ENCODE results near the gene ANO4.

Gene ANO4

DNA sequence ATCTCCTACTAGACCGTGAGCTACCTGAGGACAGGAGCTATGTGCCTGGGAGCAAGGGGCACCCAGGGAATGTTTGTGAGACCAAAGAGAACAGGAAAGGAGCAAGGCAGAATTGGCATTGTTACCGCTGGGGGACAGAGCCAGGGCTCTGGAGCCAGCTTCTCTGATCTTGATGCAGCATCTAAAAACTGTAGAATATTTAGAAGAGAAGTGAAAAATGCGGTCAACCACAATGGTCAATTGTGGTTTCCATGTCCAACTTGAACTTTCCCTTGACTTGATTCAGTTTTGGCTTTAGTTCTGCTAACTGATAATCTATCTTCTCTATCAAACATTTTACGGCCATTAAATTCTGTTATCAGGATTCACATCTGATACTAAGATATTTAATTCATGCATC is 201.2 kb downstream of the ANO4 start:
- TF ChIP-seq, protein P1, sequence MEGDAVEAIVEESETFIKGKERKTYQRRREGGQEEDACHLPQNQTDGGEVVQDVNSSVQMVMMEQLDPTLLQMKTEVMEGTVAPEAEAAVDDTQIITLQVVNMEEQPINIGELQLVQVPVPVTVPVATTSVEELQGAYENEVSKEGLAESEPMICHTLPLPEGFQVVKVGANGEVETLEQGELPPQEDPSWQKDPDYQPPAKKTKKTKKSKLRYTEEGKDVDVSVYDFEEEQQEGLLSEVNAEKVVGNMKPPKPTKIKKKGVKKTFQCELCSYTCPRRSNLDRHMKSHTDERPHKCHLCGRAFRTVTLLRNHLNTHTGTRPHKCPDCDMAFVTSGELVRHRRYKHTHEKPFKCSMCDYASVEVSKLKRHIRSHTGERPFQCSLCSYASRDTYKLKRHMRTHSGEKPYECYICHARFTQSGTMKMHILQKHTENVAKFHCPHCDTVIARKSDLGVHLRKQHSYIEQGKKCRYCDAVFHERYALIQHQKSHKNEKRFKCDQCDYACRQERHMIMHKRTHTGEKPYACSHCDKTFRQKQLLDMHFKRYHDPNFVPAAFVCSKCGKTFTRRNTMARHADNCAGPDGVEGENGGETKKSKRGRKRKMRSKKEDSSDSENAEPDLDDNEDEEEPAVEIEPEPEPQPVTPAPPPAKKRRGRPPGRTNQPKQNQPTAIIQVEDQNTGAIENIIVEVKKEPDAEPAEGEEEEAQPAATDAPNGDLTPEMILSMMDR (IDR thresholded peaks at IDR 0.05), result no peak
- no peaks in the 10 kb centered on the region for H3K36me3 ChIP-seq
- peaks cover 0 to 10% (median 0%) of the 10 kb centered on the region in 4 donors for H3K4me1 ChIP-seq
- no peaks in the 10 kb centered on the region for H3K27me3 ChIP-seq
- no peak for DNase-seq
- intact Hi-C loops (cut with DNase I; ENCODE audit: low total_unique reads), result no loop called here
- no peak overlapping the region for H3K4me3 ChIP-seq
- H3K27ac ChIP-seq, result no peak overlapping the region
- H3K9me3 ChIP-seq, result no peaks in the 10 kb centered on the region

DNA sequence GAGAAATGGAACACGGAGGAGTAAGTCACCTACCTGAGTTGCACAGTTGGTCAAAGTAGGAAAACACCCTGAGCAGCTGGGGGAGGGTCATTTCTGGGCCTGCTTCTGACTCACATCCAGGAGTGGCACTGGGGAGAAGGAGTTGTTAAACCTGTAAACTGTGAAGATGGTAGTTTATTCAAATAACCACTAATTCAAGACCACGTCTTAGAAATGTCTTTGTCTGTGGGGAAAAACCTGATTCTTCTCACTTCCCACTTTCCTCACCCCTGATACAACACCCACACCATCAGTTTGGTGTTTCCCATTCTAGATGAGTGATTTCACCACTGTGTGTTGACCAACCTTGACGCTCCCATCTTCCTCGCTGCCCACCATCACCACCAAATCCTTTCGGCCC is 207.1 kb downstream of the ANO4 start:
- no peak overlapping the region for H3K4me3 ChIP-seq
- TF ChIP-seq, protein P1 (IDR thresholded peaks at IDR 0.05), result no peak
- H3K27me3 ChIP-seq, result no peaks in the 10 kb centered on the region
- intact Hi-C loops (cut with DNase I; ENCODE audit: low total_unique reads), result no loop called here
- H3K27ac ChIP-seq, result no peak overlapping the region
- no peaks in the 10 kb centered on the region for H3K9me3 ChIP-seq
- H3K36me3 ChIP-seq, result no peaks in the 10 kb centered on the region
- no peak for DNase-seq
- H3K4me1 ChIP-seq, result no peaks in the 10 kb centered on the region

DNA sequence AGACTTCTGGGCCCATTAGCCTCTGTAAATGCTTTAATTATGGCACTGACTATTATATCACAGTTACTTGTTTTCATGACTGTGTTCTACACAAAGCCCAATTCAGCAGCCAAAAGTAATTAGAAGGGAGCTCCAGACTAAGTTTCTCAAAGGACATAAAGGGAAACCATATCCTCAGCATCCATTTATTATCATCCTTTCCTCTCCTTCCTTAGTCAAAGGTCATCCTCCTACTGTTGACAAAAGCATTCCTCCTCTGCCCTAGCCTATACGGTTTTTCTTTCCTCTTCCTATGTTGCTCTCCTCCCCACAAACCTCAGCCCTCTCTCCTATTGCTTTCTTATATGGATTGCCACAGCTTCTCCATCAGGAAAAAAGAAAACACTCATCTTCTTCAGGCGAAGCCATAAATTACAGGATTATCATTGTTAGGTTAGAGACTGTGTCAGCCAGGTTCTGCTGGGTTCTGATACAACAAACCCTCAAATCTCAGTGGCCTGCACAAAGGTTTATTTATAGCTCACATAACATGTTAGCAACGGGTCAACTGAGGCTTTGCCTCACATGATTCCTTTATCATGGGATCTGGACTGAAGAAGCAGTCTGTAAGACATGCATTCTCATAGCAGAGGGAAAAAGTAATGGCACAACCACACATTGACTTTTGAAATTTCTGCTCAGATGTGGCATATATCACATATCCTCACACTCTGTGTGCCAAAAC is 208.3 kb downstream of the ANO4 start:
- TF ChIP-seq, protein P1 (IDR thresholded peaks at IDR 0.05), result no peak
- intact Hi-C loops (cut with DNase I; ENCODE audit: low total_unique reads), result no loop called here

DNA sequence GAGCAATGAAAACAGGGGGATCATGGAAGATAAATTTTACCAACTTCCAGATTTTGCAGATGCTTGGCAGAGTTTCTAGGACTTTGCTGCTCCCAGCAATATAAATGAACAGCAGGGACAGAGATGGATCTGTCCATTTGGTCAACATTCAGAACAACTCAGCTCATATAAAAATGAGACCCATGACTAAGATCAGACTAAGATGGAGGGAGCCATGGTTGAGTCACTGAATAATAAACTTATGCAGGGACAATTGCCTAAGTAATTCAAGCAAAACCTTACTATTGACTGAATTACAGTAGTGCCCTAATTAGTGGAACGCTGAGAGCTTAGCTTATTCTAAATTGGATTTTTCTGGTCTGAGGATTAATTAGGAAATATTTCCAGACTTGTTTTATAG is 210.3 kb downstream of the ANO4 start:
- Histone ChIP-seq H3K4me3 (no peak overlapping the region), H3K27me3 (no peaks in the 10 kb centered on the region), H3K4me1 (no peaks in the 10 kb centered on the region), H3K27ac (no peak overlapping the region), H3K9me3 (peaks cover 0 to 13% (median 0%) of the 10 kb centered on the region in 3 donors), H3K36me3 (no peaks in the 10 kb centered on the region)
- no peak for DNase-seq
- intact Hi-C loops (cut with DNase I; ENCODE audit: low total_unique reads), result no loop called here
- TF ChIP-seq, protein P1 (IDR thresholded peaks at IDR 0.05), result no peak

More for the DNA sequence above, 208.3 kb downstream of the ANO4 start:
- no peak for DNase-seq
- no peaks in the 10 kb centered on the region for H3K9me3 ChIP-seq
- H3K27me3 ChIP-seq, result no peaks in the 10 kb centered on the region
- no peak overlapping the region for H3K27ac ChIP-seq
- H3K4me1 ChIP-seq, result no peaks in the 10 kb centered on the region
- H3K4me3 ChIP-seq, result no peak overlapping the region
- no peaks in the 10 kb centered on the region for H3K36me3 ChIP-seq

DNA sequence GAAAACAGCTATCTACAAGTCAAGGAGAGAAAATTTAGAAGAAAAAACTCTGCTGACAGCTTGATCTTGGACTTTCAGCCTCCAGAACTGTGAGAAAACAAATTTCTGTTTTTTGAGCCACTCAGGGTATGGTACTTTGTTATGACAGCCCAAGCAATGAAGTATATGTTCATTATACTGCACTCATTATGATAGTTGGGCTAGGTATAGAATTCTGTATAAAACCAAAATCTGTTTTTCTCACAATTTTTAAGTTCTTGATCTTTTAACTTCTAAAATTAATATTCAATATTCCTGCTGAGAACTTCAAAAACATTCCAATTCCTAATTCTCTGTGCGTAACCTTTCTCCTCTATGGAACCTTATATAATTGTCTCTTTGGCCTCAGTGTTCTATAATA is 214.7 kb downstream of the ANO4 start:
- intact Hi-C loops (cut with DNase I; ENCODE audit: low total_unique reads), result no loop called here
- Histone ChIP-seq H3K36me3 (no peaks in the 10 kb centered on the region), H3K27ac (no peak overlapping the region), H3K4me1 (no peaks in the 10 kb centered on the region), H3K27me3 (no peaks in the 10 kb centered on the region), H3K9me3 (peaks cover 0 to 15% (median 0%) of the 10 kb centered on the region in 3 donors), H3K4me3 (no peak overlapping the region)
- TF ChIP-seq, protein P1 (IDR thresholded peaks at IDR 0.05), result no peak
- no peak for DNase-seq

All from tibial artery (tissue), 4 donors.